GM18867 (cell line): ENCODE measurements around the gene MYLK4.

Experiments used
- ATAC-seq: cut with Tn5 transposase; IDR thresholded peaks from one replicate; pipeline ENCODE4 v1.9.1; 2021; ENCODE audit warnings: mild to moderate bottlenecking, moderate library complexity; ENCODE audit not compliant: unreplicated experiment

MYLK4 gene

DNA sequence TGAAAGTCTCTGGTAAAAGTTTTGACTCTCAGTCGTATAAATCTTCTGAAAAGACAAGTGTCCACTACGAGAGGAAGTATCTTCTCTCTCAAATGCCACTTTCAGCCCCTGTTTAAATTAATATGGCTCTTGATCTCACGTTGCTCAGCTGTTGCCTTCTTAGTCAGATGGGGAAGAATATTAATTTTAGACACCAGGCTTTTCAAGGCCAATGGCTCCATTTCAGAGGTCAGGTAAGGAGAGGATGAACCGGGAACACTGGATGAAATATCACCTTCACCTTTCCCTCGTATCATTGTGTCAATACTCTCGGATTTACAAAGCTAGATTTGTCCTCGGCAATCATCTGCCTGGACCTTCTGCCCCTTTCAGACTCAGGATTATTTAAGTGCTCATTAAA, at the start of gene MYLK4:
MYLK4 (minus strand) TSS at position 91 of the 400 bp plus-strand sequence. CDS start 1,628 bp downstream, outside the sequence.
- ATAC-seq: no peak

- ATAC-seq: no peak
Measured at GRCh38 chr6:2799936-2800527, 49.3 kb upstream of the MYLK4 start.

GRCh38 chr6:2798586-2799134, 47.9 kb upstream of the MYLK4 start:
- ATAC-seq: no peak

- ATAC-seq: no peak
Measured at GRCh38 chr6:2797564-2798031, 46.9 kb upstream of the MYLK4 start.

GRCh38 chr6:2796861-2797260, 46.1 kb upstream of the MYLK4 start:
- ATAC-seq: no peak

GRCh38 chr6:2795956-2796355, 45.2 kb upstream of the MYLK4 start:
- ATAC-seq: no peak

- no peak for ATAC-seq
Measured at GRCh38 chr6:2795162-2795561, 44.4 kb upstream of the MYLK4 start.

- ATAC-seq: no peak
Measured at GRCh38 chr6:2794171-2794730, 43.5 kb upstream of the MYLK4 start.

DNA sequence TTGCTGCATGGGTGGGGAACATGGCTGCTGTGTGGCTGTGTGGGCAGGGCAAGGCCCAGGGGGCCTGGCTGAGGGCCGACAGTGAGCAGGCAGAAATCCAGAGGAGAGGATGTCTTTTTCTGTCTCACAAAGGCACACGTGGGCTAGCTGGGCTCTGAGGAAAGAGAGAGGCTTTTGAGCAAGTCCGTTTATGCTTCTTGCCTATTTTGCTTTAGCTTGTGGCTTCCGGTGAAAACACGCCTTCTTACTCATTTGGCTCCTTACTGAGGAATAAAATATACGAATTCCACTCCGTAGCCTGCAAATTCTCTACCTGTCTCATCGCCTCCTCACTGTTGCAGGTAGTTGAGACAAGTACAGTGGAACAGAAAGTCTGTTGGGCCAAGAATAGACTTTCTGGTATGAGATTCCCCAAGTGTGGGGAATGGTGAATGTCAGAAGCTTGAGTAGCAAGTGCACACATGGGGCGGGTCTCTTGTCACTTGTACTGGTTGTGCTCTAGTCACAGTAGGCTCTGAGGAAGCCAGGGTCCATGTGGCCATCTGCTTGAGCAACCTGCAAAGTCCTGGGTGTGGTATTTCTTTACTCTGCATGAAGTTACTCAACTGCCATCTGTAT, 42.9 kb upstream of the MYLK4 start:
- ATAC-seq: no peak

- ATAC-seq: no peak
Measured at GRCh38 chr6:2792330-2793110, 41.8 kb upstream of the MYLK4 start.

DNA sequence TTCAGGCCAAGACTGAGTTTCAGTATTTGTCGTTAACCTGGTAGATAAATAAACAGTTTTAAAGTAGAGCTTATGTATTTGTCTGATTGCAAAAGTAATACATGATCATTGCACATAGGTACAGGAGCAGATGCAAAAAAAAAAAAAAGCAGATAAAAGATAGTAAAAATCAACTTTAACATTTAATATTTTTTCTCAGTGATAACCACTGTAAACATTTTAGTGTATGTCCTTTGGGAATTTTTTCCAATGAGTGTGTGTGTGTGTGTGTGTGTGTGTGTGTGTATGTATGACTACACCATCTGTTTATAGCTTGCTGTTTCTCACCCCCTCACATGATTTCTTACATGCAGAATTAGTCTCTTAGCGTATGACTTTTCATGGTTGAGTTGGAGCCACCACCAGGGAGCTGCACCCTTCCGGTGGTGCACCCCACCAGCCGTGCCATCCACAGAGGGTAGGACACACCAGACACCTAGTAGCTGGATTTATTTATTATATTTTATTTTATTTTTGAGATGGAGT, 40.8 kb upstream of the MYLK4 start:
- ATAC-seq: no peak

GRCh38 chr6:2790588-2791449, 40.1 kb upstream of the MYLK4 start:
- no peak for ATAC-seq

DNA sequence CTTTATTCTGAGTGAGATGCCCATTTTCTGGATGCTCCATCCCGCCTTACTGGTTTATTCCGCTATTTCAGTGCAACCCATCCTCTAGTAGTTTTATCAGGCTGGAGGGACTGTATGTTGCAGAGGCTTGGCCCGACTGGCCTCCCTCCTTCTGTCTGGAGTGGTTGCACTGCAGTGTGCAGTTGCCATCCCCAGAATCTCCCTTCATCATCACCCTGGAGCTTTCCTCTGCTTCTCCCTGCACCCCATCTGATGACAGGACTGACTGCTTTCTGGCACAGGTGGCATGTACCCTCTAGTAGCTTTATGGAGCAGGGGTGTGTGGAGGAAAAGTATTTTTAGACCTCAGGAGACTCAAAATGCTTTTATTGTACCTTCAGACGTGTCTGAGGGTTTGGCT, 35.5 kb upstream of the MYLK4 start:
- ATAC-seq: no peak

DNA sequence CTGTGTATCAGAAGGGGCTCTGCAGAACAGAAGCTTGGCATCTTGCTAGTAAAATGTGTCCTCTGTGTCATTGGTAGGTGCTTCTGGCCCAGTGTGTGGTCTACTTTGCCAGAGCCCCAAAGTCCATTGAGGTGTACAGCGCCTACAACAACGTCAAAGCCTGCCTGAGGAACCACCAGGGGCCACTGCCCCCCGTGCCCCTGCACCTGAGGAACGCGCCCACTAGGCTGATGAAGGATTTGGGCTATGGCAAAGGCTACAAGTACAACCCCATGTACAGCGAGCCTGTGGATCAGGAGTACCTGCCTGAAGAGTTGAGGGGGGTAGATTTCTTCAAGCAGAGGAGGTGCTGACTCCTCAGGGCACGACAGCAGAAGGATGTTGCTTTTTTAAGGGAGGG, 34.2 kb upstream of the MYLK4 start:
- ATAC-seq: no peak

DNA sequence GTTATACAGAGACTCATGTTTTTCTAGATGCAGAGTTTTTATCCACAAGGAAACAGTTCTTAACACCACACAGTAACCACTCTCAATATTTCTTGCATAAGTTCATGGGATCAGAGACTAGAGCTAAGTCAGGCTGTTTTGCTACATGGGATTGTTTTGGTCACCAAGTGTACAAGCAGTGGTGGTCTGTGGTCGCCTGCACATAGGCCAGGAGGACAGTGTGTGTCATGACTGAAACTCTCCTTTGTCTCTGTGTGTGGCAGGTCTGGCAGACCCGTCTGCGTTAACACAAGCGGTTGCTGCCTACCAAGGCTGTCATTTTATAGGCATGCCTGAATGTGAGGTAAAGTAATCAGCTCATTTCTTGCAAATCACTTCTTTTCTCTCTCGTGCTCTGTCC, 33.3 kb upstream of the MYLK4 start:
- no peak for ATAC-seq

- ATAC-seq: no peak
Measured at GRCh38 chr6:2783188-2783963, 32.7 kb upstream of the MYLK4 start.

GRCh38 chr6:2782825-2783187, 32.1 kb upstream of the MYLK4 start:
- no peak for ATAC-seq

GRCh38 chr6:2782356-2782708, 31.6 kb upstream of the MYLK4 start:
- no peak for ATAC-seq

GRCh38 chr6:2781685-2782355, 31.1 kb upstream of the MYLK4 start:
- no peak for ATAC-seq
